DOHH2 (cell line): Measurements from ENCODE around the gene UROC1.

ENCODE experiments used
- EZH2phosphoT487 ChIP-seq: fragments of 200-600 bp; sonication (generic); IDR thresholded peaks from 2 replicates; pipeline ENCODE4 v1.6.1; 2017; ENCODE audit warnings: borderline replicate concordance, mild to moderate bottlenecking, antibody characterized with exemption, low read length, moderate library complexity, mixed read lengths
- TF ChIP-seq, protein P1 (sequence below): fragments of 200-600 bp; sonication (generic); IDR thresholded peaks from one replicate; pipeline ENCODE4 v1.5.1; 2014; ENCODE audit warnings: antibody characterized with exemption, mild to moderate bottlenecking, low read depth, low read length; ENCODE audit not compliant: poor library complexity, severe bottlenecking

DNA sequence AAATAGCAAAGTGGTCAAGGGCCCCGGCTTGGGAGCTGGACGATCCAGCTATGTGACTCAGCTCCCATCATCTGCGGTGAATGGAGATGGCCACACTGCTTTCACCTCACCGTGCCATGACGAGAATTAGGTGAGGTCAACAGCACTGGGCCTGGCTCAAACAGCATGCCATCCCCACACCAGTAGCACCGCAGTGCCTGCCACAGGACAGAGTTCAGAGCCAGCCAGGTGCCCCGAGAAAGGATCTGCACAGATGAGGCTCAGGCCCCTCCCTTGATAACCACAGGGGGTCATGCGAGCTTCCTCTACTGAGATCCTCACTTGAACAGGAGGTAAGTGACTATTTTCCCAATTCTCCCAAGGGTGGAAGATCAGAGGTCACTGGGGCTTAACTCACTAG, 71.3 kb downstream of the UROC1 start:
- TF ChIP-seq, protein P1, sequence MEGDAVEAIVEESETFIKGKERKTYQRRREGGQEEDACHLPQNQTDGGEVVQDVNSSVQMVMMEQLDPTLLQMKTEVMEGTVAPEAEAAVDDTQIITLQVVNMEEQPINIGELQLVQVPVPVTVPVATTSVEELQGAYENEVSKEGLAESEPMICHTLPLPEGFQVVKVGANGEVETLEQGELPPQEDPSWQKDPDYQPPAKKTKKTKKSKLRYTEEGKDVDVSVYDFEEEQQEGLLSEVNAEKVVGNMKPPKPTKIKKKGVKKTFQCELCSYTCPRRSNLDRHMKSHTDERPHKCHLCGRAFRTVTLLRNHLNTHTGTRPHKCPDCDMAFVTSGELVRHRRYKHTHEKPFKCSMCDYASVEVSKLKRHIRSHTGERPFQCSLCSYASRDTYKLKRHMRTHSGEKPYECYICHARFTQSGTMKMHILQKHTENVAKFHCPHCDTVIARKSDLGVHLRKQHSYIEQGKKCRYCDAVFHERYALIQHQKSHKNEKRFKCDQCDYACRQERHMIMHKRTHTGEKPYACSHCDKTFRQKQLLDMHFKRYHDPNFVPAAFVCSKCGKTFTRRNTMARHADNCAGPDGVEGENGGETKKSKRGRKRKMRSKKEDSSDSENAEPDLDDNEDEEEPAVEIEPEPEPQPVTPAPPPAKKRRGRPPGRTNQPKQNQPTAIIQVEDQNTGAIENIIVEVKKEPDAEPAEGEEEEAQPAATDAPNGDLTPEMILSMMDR: no peak
- TF ChIP-seq EZH2phosphoT487: no peak
